ENCODE data around the gene SLC4A9. TPM values are rescaled to one million over a fixed set of nuclear protein-coding genes. Genes with fewer than 3 reads are reported as not detected.

SLC4A9 gene
- total and polyA plus RNA-seq, 2 donors (not counting 1 experiment from before 2014, with no cell fraction given) = 0.10 TPM; not detected in 1

GRCh38 chr5:140338336-140338735, 21.7 kb upstream of the SLC4A9 start:
- Histone ChIP-seq H3K9me3 (ENCODE audit: control extremely low read depth in 1 of 3, control insufficient read depth in 2 of 3, insufficient read depth in 1 of 3, low read length in 2 of 3) (peaks cover 0 to 3% (median 0%) of the 10 kb centered on the region in 3 donors), H2AFZ (ENCODE audit: insufficient read depth, low read depth, low read length, poor library complexity, severe bottlenecking) (no peak overlapping the region), H3K27me3 (replicated peaks in 1 of 4; ENCODE audit: control extremely low read depth in 1 of 4, control insufficient read depth in 3 of 4, insufficient read depth in 4 of 4, low read length in 3 of 4) (no peaks in the 10 kb centered on the region), H3K36me3 (replicated peaks in 1 of 2; ENCODE audit: control extremely low read depth in 1 of 2, control insufficient read depth in 1 of 2, extremely low read depth in 1 of 2, insufficient read depth in 2 of 2, low read length in 1 of 2) (peaks cover 0 to 2% of the 10 kb centered on the region in 2 experiments), H3K4me2 (replicated peaks; ENCODE audit: low read depth, low read length, poor library complexity, severe bottlenecking) (no peak overlapping the region), H4K20me1 (ENCODE audit: control insufficient read depth, insufficient read depth, low read length, poor library complexity, severe bottlenecking) (no peaks in the 10 kb centered on the region), H3K9ac (ENCODE audit: low read length) (no peak overlapping the region), H3K27ac (ENCODE audit: low read length in 2 of 2) (no peak overlapping the region), H3K79me2 (ENCODE audit: control insufficient read depth, insufficient read depth, low read length) (no peaks in the 10 kb centered on the region), H3K4me3 (ENCODE audit: control extremely low read depth in 1 of 5, extremely low read depth in 1 of 5, insufficient read depth in 1 of 5, low read depth in 2 of 5, low read length in 4 of 5) (no peak overlapping the region), H3K4me1 (ENCODE audit: control insufficient read depth in 2 of 2, insufficient read depth in 2 of 2, low read length in 2 of 2) (peaks cover 23 to 28% of the 10 kb centered on the region in 2 donors)
- ChIA-PET CTCF (interaction anchor here (3.9 kb wide), 1 partner anchor 9 kb away, joined by 18 read pairs; the partner anchor contains the start of gene HBEGF), POLR2A (no interaction called here)
- Mint-ChIP-seq H3K4me1 (peaks cover 24% of the 10 kb centered on the region), H3K27me3 (no peaks in the 10 kb centered on the region), H3K4me3 (no peak overlapping the region), H3K9me3 (ENCODE audit: insufficient read depth) (no peaks in the 10 kb centered on the region), H3K27ac (no peak overlapping the region)
- DNase-seq (no peak), ATAC-seq (ENCODE audit: low read depth) (no peak)
- TF ChIP-seq CTCF (IDR thresholded peaks at IDR 0.05) = no peak
- intact Hi-C loops (cut with micrococcal nuclease) = no loop called here
- 80% methylated on average over 1 of the region's 3 CpGs for WGBS (ENCODE audit: insufficient coverage)

DNA sequence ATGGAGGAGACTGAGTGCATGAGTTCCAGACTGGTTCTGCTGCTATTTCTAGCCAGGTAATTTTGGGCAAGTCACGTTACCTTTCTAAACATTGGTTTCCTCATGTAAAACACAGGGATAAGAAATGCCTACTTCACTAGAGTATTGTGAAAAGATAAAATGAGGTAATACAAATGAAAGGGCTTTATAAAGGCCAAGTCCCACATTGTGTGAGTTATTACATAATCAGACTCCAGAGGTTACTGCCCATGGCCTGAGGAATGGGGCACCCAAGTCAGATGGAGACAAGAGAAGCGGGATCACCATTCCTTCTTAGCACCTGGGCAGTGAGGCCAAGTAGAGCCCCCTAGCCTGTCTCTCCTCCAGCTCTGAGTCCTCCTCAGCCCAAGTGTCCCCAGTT, 21.1 kb upstream of the SLC4A9 start:
- Histone ChIP-seq H3K4me2 (replicated peaks; ENCODE audit: low read depth, low read length, poor library complexity, severe bottlenecking) (no peak overlapping the region), H3K79me2 (ENCODE audit: control insufficient read depth, insufficient read depth, low read length) (no peaks in the 10 kb centered on the region), H3K4me3 (ENCODE audit: control extremely low read depth in 1 of 5, extremely low read depth in 1 of 5, insufficient read depth in 1 of 5, low read depth in 2 of 5, low read length in 4 of 5) (no peak overlapping the region), H3K27ac (ENCODE audit: low read length in 2 of 2) (no peak overlapping the region), H3K36me3 (replicated peaks in 1 of 2; ENCODE audit: control extremely low read depth in 1 of 2, control insufficient read depth in 1 of 2, extremely low read depth in 1 of 2, insufficient read depth in 2 of 2, low read length in 1 of 2) (peaks cover 0 to 2% of the 10 kb centered on the region in 2 experiments), H4K20me1 (ENCODE audit: control insufficient read depth, insufficient read depth, low read length, poor library complexity, severe bottlenecking) (no peaks in the 10 kb centered on the region), H3K9me3 (ENCODE audit: control extremely low read depth in 1 of 3, control insufficient read depth in 2 of 3, insufficient read depth in 1 of 3, low read length in 2 of 3) (peaks cover 0 to 3% (median 0%) of the 10 kb centered on the region in 3 donors), H3K9ac (ENCODE audit: low read length) (no peak overlapping the region), H2AFZ (ENCODE audit: insufficient read depth, low read depth, low read length, poor library complexity, severe bottlenecking) (no peak overlapping the region), H3K4me1 (ENCODE audit: control insufficient read depth in 2 of 2, insufficient read depth in 2 of 2, low read length in 2 of 2) (peaks cover 26 to 32% of the 10 kb centered on the region in 2 donors), H3K27me3 (replicated peaks in 1 of 4; ENCODE audit: control extremely low read depth in 1 of 4, control insufficient read depth in 3 of 4, insufficient read depth in 4 of 4, low read length in 3 of 4) (no peaks in the 10 kb centered on the region)
- TF ChIP-seq CTCF (IDR thresholded peaks at IDR 0.05) (no peak), EZH2 (IDR thresholded peaks at IDR 0.05; ENCODE audit: borderline replicate concordance, insufficient read depth, low read depth, low read length, poor library complexity, severe bottlenecking) (no peak)
- no peak for DNase-seq
- no peaks in the 10 kb centered on the region for H3K9me3 Mint-ChIP-seq (ENCODE audit: insufficient read depth)
- H3K27me3 Mint-ChIP-seq = no peaks in the 10 kb centered on the region
- CTCF ChIA-PET = interaction anchor here (18.0 kb wide), 1 partner anchor 93 kb away, joined by 594 read pairs; no protein-coding TSS in a partner anchor
- intact Hi-C loops (cut with micrococcal nuclease) = no loop called here
- H3K4me1 Mint-ChIP-seq = peaks cover 26% of the 10 kb centered on the region
- no peak overlapping the region for H3K27ac Mint-ChIP-seq
- WGBS (ENCODE audit: insufficient coverage) = 88% methylated on average over 1 of the region's 2 CpGs
- POLR2A ChIA-PET = no interaction called here
- no peak for ATAC-seq (ENCODE audit: low read depth)
- no peak overlapping the region for H3K4me3 Mint-ChIP-seq

Measured in B cell (primary cell).